Esophagus squamous epithelium (tissue), 5 donors: ENCODE measurements around the gene PXT1. TPM values are rescaled to one million over a fixed set of nuclear protein-coding genes. Genes with fewer than 3 reads are reported as not detected.
"Not testable (repeated sequence)": the region's sequence is repeated elsewhere in the genome, so short reads cannot be mapped to it uniquely, and the experiment has no call there.

ENCODE experiments used
- DNase-seq: peaks from one replicate; lab custom pipeline; 2025; lab: John Stamatoyannopoulos, UW
- H3K27ac ChIP-seq, 4 donors: fragments of 200-600 bp; sonication (generic); one replicate each; pipeline ENCODE4 v1.5.1; 2016 to 2019; ENCODE audit warnings: mild to moderate bottlenecking in 1 of 4
- H3K27me3 ChIP-seq, 4 donors: fragments of 200-600 bp; sonication (generic); 1 replicate in 3 of 4; 2 replicates in 1 of 4; pipeline versions ENCODE4 v1.5.1 to v1.6.0; 2017 to 2021; ENCODE audit warnings: antibody characterized with exemption in 1 of 4
- H3K36me3 ChIP-seq, 3 donors: fragments of 200-600 bp; sonication (generic); one replicate each; pipeline ENCODE4 v1.5.1; 2016 to 2019
- H3K4me1 ChIP-seq, 3 donors: fragments of 200-600 bp; sonication (generic); one replicate each; pipeline ENCODE4 v1.5.1; 2017 to 2019
- H3K4me3 ChIP-seq, 4 donors: fragments of 200-600 bp; sonication (generic); 1 replicate in 3 of 4; 2 replicates in 1 of 4; pipeline ENCODE4 v1.5.1; 2016 to 2019; ENCODE audit warnings: mild to moderate bottlenecking in 2 of 4, moderate library complexity in 1 of 4
- H3K9me3 ChIP-seq, 3 donors: fragments of 200-600 bp; sonication (generic); one replicate each; pipeline ENCODE4 v1.5.1; 2016 to 2019
- POLR2A ChIP-seq, 4 donors: fragments of 450-650 bp; IDR thresholded peaks; one replicate each; pipeline ENCODE4 v1.6.1; 2017; ENCODE audit warnings: antibody characterized with exemption in 4 of 4, mild to moderate bottlenecking in 4 of 4, moderate library complexity in 3 of 4
- WGBS, 2 donors: methylation state at CpG; one replicate each; pipeline ENCODE4 v1.1.5; 2018; 5-methylcytosine and 5-hydroxymethylcytosine counted together
- intact Hi-C: fragments of 100-400 bp; cut with DNase I; formaldehyde crosslinking; loops from one replicate; pipeline ENCODE4 v1.15.0; 2022
- total RNA-seq, 4 donors: library from RNA; depleted of rRNA; stranded (reverse); fragments of >200 nt; gene quantifications; one replicate each; pipeline ENCODE4 v1.1.0, GENCODE V29; 2016
- TF ChIP-seq, protein P1 (sequence below), 6 experiments: fragments of 450-650 bp in 4 of 6; fragments of 200-600 bp in 2 of 6; sonication (generic) in 2 of 6; IDR thresholded peaks; one replicate each; pipeline ENCODE4 v1.5.1; 2016 to 2019; ENCODE audit warnings: antibody characterized with exemption in 6 of 6, mild to moderate bottlenecking in 4 of 6, moderate library complexity in 4 of 6
- donor health status: DM: yes; HTN: yes; CAD: no.

The PXT1 gene
- total RNA-seq, 4 donors from 2014 or later = not detected

DNA sequence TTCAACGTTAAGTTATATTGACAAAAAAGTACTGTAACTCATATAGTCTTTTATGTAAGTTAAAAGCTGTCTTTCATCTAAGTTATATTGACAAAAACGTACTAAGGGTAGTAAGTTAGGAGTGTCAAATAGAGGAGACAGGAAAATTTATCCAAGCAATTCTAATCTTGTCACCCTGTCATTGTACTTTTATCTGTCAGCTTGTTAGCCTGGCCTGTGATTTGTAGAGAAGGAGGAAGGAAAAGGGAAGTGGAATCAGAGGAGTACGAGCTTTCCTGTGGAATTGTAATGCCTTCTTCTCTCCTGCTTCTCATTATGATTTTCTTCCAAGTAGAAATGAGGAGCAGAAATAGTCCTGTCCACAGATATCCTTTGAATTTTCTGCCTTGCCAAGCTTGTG is 19.0 kb upstream of the PXT1 start:
- no peak for DNase-seq
- Histone ChIP-seq H3K27ac (no peak overlapping the region), H3K9me3 (no peaks in the 10 kb centered on the region), H3K36me3 (peaks cover 0 to 11% (median 0%) of the 10 kb centered on the region in 3 donors), H3K27me3 (no peaks in the 10 kb centered on the region), H3K4me3 (no peak overlapping the region), H3K4me1 (peaks cover 0 to 23% (median 0%) of the 10 kb centered on the region in 3 donors)
- TF ChIP-seq, protein P1, sequence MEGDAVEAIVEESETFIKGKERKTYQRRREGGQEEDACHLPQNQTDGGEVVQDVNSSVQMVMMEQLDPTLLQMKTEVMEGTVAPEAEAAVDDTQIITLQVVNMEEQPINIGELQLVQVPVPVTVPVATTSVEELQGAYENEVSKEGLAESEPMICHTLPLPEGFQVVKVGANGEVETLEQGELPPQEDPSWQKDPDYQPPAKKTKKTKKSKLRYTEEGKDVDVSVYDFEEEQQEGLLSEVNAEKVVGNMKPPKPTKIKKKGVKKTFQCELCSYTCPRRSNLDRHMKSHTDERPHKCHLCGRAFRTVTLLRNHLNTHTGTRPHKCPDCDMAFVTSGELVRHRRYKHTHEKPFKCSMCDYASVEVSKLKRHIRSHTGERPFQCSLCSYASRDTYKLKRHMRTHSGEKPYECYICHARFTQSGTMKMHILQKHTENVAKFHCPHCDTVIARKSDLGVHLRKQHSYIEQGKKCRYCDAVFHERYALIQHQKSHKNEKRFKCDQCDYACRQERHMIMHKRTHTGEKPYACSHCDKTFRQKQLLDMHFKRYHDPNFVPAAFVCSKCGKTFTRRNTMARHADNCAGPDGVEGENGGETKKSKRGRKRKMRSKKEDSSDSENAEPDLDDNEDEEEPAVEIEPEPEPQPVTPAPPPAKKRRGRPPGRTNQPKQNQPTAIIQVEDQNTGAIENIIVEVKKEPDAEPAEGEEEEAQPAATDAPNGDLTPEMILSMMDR (IDR thresholded peaks at IDR 0.05) = no peak
- TF ChIP-seq POLR2A (IDR thresholded peaks at IDR 0.05) = no peak
- WGBS, 2 donors = 64 to 70% methylated on average over 3 of the region's 3 CpGs
- intact Hi-C loops = no loop called here

DNA sequence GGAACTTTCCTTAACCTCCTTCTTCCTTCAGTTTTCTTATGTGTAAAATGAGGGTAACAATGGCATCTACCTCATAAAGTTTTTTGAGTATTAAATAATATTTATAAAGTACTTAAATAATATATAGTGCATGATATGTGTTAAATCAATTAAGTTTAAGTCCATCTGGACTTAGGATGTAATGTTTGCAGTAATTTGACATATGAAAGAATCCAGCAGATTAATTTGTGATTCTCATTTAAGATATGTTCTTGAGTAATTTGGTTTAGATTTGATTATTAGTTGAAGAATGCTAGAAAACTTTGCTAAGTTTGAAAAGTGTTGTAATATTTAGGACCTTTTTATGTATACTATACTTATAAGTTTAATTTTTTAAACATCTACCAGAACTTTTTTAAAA is 18.3 kb upstream of the PXT1 start:
- Histone ChIP-seq H3K9me3 (no peaks in the 10 kb centered on the region), H3K4me3 (no peak overlapping the region), H3K27me3 (no peaks in the 10 kb centered on the region), H3K27ac (no peak overlapping the region), H3K36me3 (peaks cover 0 to 8% (median 0%) of the 10 kb centered on the region in 3 donors), H3K4me1 (peaks cover 0 to 31% (median 3%) of the 10 kb centered on the region in 3 donors)
- no peak for DNase-seq
- TF ChIP-seq POLR2A (IDR thresholded peaks at IDR 0.05) = no peak
- TF ChIP-seq, protein P1 (IDR thresholded peaks at IDR 0.05) = no peak
- intact Hi-C loops = no loop called here

DNA sequence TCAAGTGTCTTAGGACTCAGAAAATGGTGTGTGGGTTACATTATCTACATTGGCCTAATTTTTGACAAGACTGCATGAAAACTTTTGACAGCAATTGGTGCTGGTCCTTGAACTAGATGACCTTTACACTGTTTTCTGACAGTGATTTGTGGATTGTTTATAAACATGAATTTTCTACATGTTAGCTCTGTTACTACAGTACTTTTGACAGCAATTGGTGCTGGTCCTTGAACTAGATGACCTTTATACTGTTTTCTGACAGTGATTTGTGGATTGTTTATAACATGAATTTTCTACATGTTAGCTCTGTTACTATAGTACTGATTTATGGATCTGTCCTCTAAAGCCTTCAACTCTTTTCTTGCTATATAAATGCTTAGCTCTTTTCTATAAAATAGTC is 16.8 kb upstream of the PXT1 start:
- no peak overlapping the region for H3K27ac ChIP-seq
- TF ChIP-seq, protein P1 (IDR thresholded peaks at IDR 0.05) = no peak
- no peak for TF ChIP-seq POLR2A (IDR thresholded peaks at IDR 0.05)
- peaks cover 3 to 38% (median 8%) of the 10 kb centered on the region in 3 donors for H3K4me1 ChIP-seq
- no peak for DNase-seq
- intact Hi-C loops = no loop called here
- peaks cover 0 to 8% (median 0%) of the 10 kb centered on the region in 3 donors for H3K36me3 ChIP-seq
- H3K4me3 ChIP-seq = no peak overlapping the region
- H3K9me3 ChIP-seq = no peaks in the 10 kb centered on the region
- H3K27me3 ChIP-seq = no peaks in the 10 kb centered on the region

DNA sequence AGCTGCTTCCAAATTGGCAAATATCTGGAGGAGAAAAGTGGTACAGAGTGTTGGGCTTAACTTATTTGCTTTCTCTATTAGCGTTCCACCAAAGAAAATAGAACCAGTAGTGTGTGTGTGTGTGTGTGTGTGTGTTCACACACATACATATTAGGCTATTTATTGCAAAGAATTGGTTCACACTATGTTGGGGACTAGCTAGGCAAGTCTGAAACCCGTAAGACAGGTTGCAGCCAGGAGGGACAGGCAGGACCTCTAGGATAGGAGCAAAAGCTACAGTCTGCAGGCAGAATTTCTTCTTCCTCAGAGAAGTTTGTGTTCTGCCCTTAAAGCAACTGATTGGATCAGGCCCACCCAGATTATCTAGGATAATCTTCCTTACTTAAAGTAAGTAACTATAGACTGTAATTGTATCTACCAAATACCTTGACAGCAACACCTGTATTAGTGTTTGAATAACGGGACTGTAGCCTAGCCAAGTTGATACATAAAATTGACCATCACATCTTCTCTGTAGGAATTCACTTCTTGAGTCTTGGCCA is 12.9 kb upstream of the PXT1 start:
- intact Hi-C loops = no loop called here
- Histone ChIP-seq H3K9me3 (no peaks in the 10 kb centered on the region), H3K36me3 (peaks cover 0 to 25% (median 0%) of the 10 kb centered on the region in 3 donors), H3K27me3 (no peaks in the 10 kb centered on the region), H3K27ac (peak overlapping the region in 3 of 4 donors; percentile 36 to 71 (median 62)), H3K4me1 (peaks cover 3 to 35% (median 8%) of the 10 kb centered on the region in 3 donors), H3K4me3 (no peak overlapping the region)
- TF ChIP-seq, protein P1 (IDR thresholded peaks at IDR 0.05) = no peak
- 57 to 65% methylated on average over 3 of the region's 3 CpGs for WGBS, 2 donors
- DNase-seq = no peak

DNA sequence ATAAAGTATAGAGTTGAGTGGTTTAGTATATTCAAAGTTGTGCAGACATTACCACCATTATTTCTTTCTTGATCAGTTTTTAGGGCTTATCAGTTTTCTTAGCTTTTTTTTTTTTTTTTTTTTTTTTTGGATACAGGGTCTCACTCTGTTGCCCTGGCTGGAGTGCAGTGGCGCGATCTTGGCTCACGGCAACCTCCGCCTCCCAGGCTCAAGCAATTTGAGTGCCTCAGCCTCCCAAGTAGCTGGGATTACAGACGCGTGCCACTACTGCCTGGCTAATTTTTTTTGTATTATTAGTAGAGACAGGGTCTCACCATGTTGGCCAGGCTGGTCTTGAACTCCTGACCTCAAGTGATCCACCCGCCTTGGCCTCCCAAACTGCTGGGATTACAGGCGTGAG is 10.2 kb upstream of the PXT1 start:
- H3K4me3 ChIP-seq, H3K9me3 ChIP-seq, H3K27me3 ChIP-seq, DNase-seq, intact Hi-C loops, H3K27ac ChIP-seq: not testable (repeated sequence)
- Histone ChIP-seq H3K36me3 (peaks cover 0 to 38% (median 0%) of the 10 kb centered on the region in 3 donors), H3K4me1 (peaks cover 3 to 36% (median 8%) of the 10 kb centered on the region in 3 donors)
- 93 to 98% methylated on average over 7 to 8 of the region's 8 CpGs for WGBS, 2 donors

DNA sequence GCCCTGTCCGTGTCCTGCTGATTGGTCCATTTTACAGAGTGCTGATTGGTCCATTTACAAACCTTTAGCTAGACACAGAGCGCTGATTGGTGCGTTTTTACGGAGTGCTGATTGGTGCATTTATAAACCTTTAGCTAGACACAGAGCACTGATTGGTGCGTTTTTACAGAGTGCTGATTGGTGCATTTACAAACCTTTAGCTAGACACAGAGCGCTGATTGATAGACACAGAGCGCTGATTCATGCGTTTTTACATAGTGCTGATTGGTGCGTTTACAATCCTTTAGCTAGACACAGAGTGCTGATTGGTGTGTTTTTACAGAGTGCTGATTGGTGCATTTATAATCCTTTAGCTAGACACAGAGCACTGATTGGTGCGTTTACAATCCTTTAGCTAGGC is 6.5 kb upstream of the PXT1 start:
- H3K36me3 ChIP-seq = peaks cover 0 to 38% (median 0%) of the 10 kb centered on the region in 3 donors
- WGBS, 2 donors = 96 to 97% methylated on average over 10 of the region's 10 CpGs
- H3K27me3 ChIP-seq, H3K4me3 ChIP-seq, H3K27ac ChIP-seq, H3K9me3 ChIP-seq, DNase-seq: not testable (repeated sequence)
- peaks cover 8 to 45% (median 13%) of the 10 kb centered on the region in 3 donors for H3K4me1 ChIP-seq
- intact Hi-C loops = loop anchor here (10.0 kb wide), 1 partner anchor 156 kb away; no protein-coding TSS in a partner anchor
